ENCODE measurements around the gene LRRFIP1.
A peak's percentile ranks its signal among the peaks of the same experiment; 100 is the strongest.

LRRFIP1 gene

DNA sequence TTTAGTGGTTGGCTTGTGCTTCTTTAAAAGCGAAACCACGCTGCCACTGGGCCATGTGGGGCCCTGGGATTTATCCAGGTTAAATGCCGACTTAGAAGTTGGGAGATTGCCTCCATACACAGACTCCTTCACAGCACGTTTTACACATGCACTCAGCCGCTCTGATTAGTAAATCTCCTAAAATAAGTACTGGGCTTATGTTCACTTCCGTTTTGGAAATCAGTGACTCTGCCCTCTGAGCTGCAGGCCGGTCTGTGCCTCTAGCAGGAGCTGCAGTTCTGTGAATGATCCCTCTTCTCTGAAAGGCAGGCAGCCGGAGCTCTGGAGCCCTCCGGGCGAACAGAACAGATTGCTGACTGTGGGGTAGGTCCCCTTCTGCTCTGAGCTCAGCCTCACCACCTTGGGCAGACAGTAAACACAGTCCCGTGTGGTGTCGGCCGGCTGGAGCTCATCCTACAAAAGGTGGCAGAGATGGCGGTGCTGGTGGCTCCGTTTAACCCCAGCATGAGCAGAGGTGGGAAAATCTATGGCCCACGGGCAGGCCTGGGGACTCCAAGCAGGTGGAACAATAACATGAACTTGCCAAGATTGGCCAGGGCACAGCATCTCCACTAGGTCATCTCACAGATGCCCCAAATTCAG, 27.1 kb upstream of the LRRFIP1 start:
- H3K9ac ChIP-seq (ENCODE audit: low read length): peak overlapping the region; percentile 35
- H3K4me3 ChIP-seq (ENCODE audit: low read length): peak overlapping the region; percentile 42
- peak; percentile 76 for DNase-seq
- TF ChIP-seq EZH2phosphoT487 (IDR thresholded peaks at IDR 0.05; ENCODE audit: low read length): no peak
- TF ChIP-seq, protein P1, sequence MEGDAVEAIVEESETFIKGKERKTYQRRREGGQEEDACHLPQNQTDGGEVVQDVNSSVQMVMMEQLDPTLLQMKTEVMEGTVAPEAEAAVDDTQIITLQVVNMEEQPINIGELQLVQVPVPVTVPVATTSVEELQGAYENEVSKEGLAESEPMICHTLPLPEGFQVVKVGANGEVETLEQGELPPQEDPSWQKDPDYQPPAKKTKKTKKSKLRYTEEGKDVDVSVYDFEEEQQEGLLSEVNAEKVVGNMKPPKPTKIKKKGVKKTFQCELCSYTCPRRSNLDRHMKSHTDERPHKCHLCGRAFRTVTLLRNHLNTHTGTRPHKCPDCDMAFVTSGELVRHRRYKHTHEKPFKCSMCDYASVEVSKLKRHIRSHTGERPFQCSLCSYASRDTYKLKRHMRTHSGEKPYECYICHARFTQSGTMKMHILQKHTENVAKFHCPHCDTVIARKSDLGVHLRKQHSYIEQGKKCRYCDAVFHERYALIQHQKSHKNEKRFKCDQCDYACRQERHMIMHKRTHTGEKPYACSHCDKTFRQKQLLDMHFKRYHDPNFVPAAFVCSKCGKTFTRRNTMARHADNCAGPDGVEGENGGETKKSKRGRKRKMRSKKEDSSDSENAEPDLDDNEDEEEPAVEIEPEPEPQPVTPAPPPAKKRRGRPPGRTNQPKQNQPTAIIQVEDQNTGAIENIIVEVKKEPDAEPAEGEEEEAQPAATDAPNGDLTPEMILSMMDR (IDR thresholded peaks at IDR 0.05; ENCODE audit: low read length): peak; percentile 35
- H3K4me2 ChIP-seq (ENCODE audit: low read depth, low read length): peak overlapping the region; percentile 81
- no peaks in the 10 kb centered on the region for H3K9me3 ChIP-seq (replicated peaks; ENCODE audit: insufficient read depth, low read length)
- H3K27me3 ChIP-seq (replicated peaks; ENCODE audit: insufficient read depth, low read length): no peaks in the 10 kb centered on the region
- no peaks in the 10 kb centered on the region for H3K9me2 ChIP-seq (replicated peaks; ENCODE audit: insufficient read depth, low read length)
- H3K27ac ChIP-seq (ENCODE audit: low read length): peak overlapping the region; percentile 50; the same call in 1 of the 2 replicates
- H2AFZ ChIP-seq (ENCODE audit: low read length): peak overlapping the region; percentile 85
- H3K4me1 ChIP-seq (ENCODE audit: low read length): peaks cover 36% of the 10 kb centered on the region
- no peaks in the 10 kb centered on the region for H4K20me1 ChIP-seq (ENCODE audit: insufficient read depth, low read length)
- H3K79me2 ChIP-seq (ENCODE audit: low read length): no peaks in the 10 kb centered on the region
- no peaks in the 10 kb centered on the region for H3K36me3 ChIP-seq (replicated peaks; ENCODE audit: insufficient read depth, low read length)
- no peaks in the 10 kb centered on the region for H3F3A ChIP-seq (ENCODE audit: insufficient read depth, low read length)

DNA sequence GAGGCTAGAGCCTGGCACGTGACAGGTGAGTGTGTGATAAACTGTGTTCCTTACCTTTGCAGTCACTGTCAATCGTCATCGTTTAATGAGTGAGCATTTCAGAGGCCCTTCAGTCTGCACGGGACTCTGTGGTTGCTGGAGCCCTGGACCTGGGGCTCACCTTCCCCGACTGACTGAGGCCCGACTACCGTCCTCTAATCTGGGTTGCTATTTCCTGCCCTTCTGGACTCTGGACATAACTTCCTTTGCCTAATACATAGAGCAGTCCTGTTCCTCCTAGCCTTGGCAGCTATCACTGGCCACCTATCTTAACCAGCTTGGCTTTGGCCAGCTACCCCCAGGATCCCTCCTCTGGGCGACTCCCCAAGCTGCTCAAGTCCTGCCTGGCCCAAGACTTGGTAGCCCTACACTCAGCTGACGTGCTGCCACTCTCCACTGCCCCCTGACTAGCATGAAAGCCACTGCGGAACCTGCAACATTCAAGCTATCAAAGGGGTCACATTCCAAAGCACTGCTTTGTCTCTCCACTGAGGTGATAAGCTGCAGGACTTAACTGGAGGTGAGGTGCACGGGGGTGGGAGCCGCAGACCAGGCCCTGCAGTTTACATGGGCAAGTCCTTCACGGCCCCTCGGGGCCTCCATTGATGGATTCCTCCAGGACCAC, 25.8 kb upstream of the LRRFIP1 start:
- Histone ChIP-seq H3K9me3 (replicated peaks; ENCODE audit: insufficient read depth, low read length) (no peaks in the 10 kb centered on the region), H3F3A (ENCODE audit: insufficient read depth, low read length) (no peaks in the 10 kb centered on the region), H4K20me1 (ENCODE audit: insufficient read depth, low read length) (no peaks in the 10 kb centered on the region), H3K9ac (ENCODE audit: low read length) (no peak overlapping the region), H3K36me3 (replicated peaks; ENCODE audit: insufficient read depth, low read length) (no peaks in the 10 kb centered on the region), H3K4me2 (ENCODE audit: low read depth, low read length) (no peak overlapping the region), H3K27ac (ENCODE audit: low read length) (no peak overlapping the region), H3K9me2 (replicated peaks; ENCODE audit: insufficient read depth, low read length) (no peaks in the 10 kb centered on the region), H3K4me3 (ENCODE audit: low read length) (no peak overlapping the region), H3K27me3 (replicated peaks; ENCODE audit: insufficient read depth, low read length) (no peaks in the 10 kb centered on the region), H3K4me1 (ENCODE audit: low read length) (peaks cover 36% of the 10 kb centered on the region), H3K79me2 (ENCODE audit: low read length) (no peaks in the 10 kb centered on the region), H2AFZ (ENCODE audit: low read length) (no peak overlapping the region)
- no peak for DNase-seq
- TF ChIP-seq EZH2 (optimal IDR thresholded peaks at IDR 0.05; ENCODE audit: low read depth, low read length): no peak
- no peak for TF ChIP-seq EZH2phosphoT487 (IDR thresholded peaks at IDR 0.05; ENCODE audit: low read length)
- TF ChIP-seq, protein P1 (IDR thresholded peaks at IDR 0.05; ENCODE audit: low read length): no peak

DNA sequence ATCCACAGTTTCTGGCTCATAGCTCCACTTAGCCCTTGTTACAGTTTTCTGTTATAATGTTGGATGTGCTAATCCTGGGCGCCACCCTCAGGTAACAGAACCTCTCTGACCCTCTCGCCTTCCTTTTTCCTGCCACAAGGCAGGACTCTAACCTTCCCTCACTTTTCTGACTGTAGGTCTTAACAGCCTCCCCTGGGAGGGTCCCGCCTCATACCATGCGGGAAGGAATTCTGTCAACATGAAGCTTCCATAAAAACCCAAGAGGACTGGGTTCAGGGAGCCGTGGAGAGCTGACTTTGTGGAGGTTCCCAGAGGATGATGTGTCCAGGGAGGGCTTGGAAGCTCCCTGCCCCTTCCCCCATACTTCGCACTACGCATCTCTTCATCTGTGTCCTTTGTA, 25.0 kb upstream of the LRRFIP1 start:
- Histone ChIP-seq H3K27me3 (replicated peaks; ENCODE audit: insufficient read depth, low read length) (no peaks in the 10 kb centered on the region), H3F3A (ENCODE audit: insufficient read depth, low read length) (no peaks in the 10 kb centered on the region), H3K36me3 (replicated peaks; ENCODE audit: insufficient read depth, low read length) (no peaks in the 10 kb centered on the region), H4K20me1 (ENCODE audit: insufficient read depth, low read length) (no peaks in the 10 kb centered on the region), H3K4me3 (ENCODE audit: low read length) (no peak overlapping the region), H3K4me1 (ENCODE audit: low read length) (peaks cover 36% of the 10 kb centered on the region), H2AFZ (ENCODE audit: low read length) (no peak overlapping the region), H3K9me2 (replicated peaks; ENCODE audit: insufficient read depth, low read length) (no peaks in the 10 kb centered on the region), H3K79me2 (ENCODE audit: low read length) (no peaks in the 10 kb centered on the region), H3K9me3 (replicated peaks; ENCODE audit: insufficient read depth, low read length) (no peaks in the 10 kb centered on the region), H3K27ac (ENCODE audit: low read length) (peak overlapping the region; percentile 89; the same call in 1 of the 2 replicates), H3K9ac (ENCODE audit: low read length) (no peak overlapping the region), H3K4me2 (ENCODE audit: low read depth, low read length) (no peak overlapping the region)
- no peak for DNase-seq
- TF ChIP-seq EZH2 (optimal IDR thresholded peaks at IDR 0.05; ENCODE audit: low read depth, low read length): no peak
- TF ChIP-seq, protein P1 (IDR thresholded peaks at IDR 0.05; ENCODE audit: low read length): no peak
- no peak for TF ChIP-seq EZH2phosphoT487 (IDR thresholded peaks at IDR 0.05; ENCODE audit: low read length)

Data from MM.1S (cell line).